ENCODE results near the gene JAK3.

- TF ChIP-seq, protein P1, sequence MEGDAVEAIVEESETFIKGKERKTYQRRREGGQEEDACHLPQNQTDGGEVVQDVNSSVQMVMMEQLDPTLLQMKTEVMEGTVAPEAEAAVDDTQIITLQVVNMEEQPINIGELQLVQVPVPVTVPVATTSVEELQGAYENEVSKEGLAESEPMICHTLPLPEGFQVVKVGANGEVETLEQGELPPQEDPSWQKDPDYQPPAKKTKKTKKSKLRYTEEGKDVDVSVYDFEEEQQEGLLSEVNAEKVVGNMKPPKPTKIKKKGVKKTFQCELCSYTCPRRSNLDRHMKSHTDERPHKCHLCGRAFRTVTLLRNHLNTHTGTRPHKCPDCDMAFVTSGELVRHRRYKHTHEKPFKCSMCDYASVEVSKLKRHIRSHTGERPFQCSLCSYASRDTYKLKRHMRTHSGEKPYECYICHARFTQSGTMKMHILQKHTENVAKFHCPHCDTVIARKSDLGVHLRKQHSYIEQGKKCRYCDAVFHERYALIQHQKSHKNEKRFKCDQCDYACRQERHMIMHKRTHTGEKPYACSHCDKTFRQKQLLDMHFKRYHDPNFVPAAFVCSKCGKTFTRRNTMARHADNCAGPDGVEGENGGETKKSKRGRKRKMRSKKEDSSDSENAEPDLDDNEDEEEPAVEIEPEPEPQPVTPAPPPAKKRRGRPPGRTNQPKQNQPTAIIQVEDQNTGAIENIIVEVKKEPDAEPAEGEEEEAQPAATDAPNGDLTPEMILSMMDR (IDR thresholded peaks at IDR 0.05): no peak
- no peak for TF ChIP-seq REST (IDR thresholded peaks at IDR 0.05; ENCODE audit: insufficient read depth in 1 of 2, low read depth in 2 of 2, low read length in 1 of 2)
- no peak for TF ChIP-seq TCF7L2 (IDR thresholded peaks at IDR 0.05; ENCODE audit: low read depth, low read length)
- TF ChIP-seq POLR2AphosphoS5 (IDR thresholded peaks at IDR 0.05; ENCODE audit: low read depth, low read length): no peak
- TF ChIP-seq SIN3A (IDR thresholded peaks at IDR 0.05; ENCODE audit: borderline replicate concordance, insufficient read depth, low read depth, low read length): no peak
These were observed 24.6 kb upstream of the JAK3 start for GRCh38 chr19:17872251-17873001.

Data from Panc1 (cell line).